Left lung (tissue), 10 donors: ENCODE results near the gene ATP11B. TPM values are rescaled to one million over a fixed set of nuclear protein-coding genes. Genes with fewer than 3 reads are reported as not detected.
A peak's percentile ranks its signal among the peaks of the same experiment; 100 is the strongest.

Experiments
- ATAC-seq: fragments of 200-7000 bp; cut with Tn5 transposase; one replicate; pipeline ENCODE4 v1.9.1; 2020; ENCODE audit warnings: moderate library complexity
- DNase-seq, 4 donors: peaks; one replicate each; pipeline ENCODE4 v3.0.0-alpha.2; 2013 to 2020
- H3K27ac ChIP-seq, 2 donors: fragments of 200-600 bp; sonication (generic) in 1 of 2; one replicate each; pipeline versions ENCODE4 v1.5.0 to v1.8.0; 2020 to 2021
- H3K27me3 ChIP-seq, 2 donors: fragments of 200-600 bp; sonication (generic) in 1 of 2; one replicate each; pipeline versions ENCODE4 v1.5.0 to v1.8.0; 2020 to 2021
- H3K36me3 ChIP-seq, 2 donors: fragments of 200-600 bp; sonication (generic) in 1 of 2; one replicate each; pipeline versions ENCODE4 v1.5.0 to v1.8.0; 2020 to 2021
- H3K4me1 ChIP-seq, 2 donors: fragments of 200-600 bp; one replicate each; pipeline ENCODE4 v1.8.0; 2021
- H3K4me3 ChIP-seq, 2 donors: fragments of 200-600 bp; sonication (generic) in 1 of 2; one replicate each; pipeline versions ENCODE4 v1.5.0 to v1.8.0; 2020 to 2021; ENCODE audit warnings: mild to moderate bottlenecking in 1 of 2
- H3K9me3 ChIP-seq, 2 donors: fragments of 200-600 bp; sonication (generic) in 1 of 2; one replicate each; pipeline versions ENCODE4 v1.5.0 to v1.8.0; 2020 to 2021
- CTCF ChIP-seq, 2 donors: fragments of 200-600 bp; sonication (generic) in 1 of 2; IDR thresholded peaks; one replicate each; pipeline versions ENCODE4 v1.5.0 to v1.8.0; 2021; ENCODE audit warnings: antibody characterized with exemption in 2 of 2
- intact Hi-C, 2 donors: fragments of 100-400 bp; cut with DNase I; formaldehyde crosslinking; loops; one replicate each; pipeline versions ENCODE4 v1.11.2 to v1.14.2; 2022
- polyA plus RNA-seq, 6 donors: library from polyadenylated mRNA; unstranded; fragments of 120-200 nt; gene quantifications; one replicate each; pipeline ENCODE4 v1.2.1, GENCODE V29; 2013; ENCODE audit not compliant: insufficient read length in 6 of 6
- total RNA-seq, 2 donors: library from RNA; stranded (reverse); fragmentation: NEBNext Ultra II Directional; extraction: Animal tissue kit (Norgen Biotek cat#: 25700); gene quantifications; one replicate each; pipeline ENCODE4 v1.2.1, GENCODE V29; 2021
- donor health status: DM: no; HTN: yes; CAD: no.
- donor health status: DM: no; HTN: no; CAD: no.

Gene ATP11B
- total and polyA plus RNA-seq, 8 donors, result 53.9 to 85.0 (median 60.7) TPM

- no peak for TF ChIP-seq CTCF (IDR thresholded peaks at IDR 0.05)
- ATAC-seq (no peak), DNase-seq (no peak)
- Histone ChIP-seq H3K4me3 (no peak overlapping the region), H3K27ac (peak overlapping the region in 1 of 2 donors; percentile 43), H3K4me1 (peaks cover 0 to 34% of the 10 kb centered on the region in 2 donors), H3K36me3 (peaks cover 0 to under 1% of the 10 kb centered on the region in 2 donors), H3K27me3 (no peaks in the 10 kb centered on the region), H3K9me3 (no peaks in the 10 kb centered on the region)
- intact Hi-C loops, result no loop called here
Measured at GRCh38 chr3:182967218-182968204, 174.2 kb downstream of the ATP11B start.

DNA sequence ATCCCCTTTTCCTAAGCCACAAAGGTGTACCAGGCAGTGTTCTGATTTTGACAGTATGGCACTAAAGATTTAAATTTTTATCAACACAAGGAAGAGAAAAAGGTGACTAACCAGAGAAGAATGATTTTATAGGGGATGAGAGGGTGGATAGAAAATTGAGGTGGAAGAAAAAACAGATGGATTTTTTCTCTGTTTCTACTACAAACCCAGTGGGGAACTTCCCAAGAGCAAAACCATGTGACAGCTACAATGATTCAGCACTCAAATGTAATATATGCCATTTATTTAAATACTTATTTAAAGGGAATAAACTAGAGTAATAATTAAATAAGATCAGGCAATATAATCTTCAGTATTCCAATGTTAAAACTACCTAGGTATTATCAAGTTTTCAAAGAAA, 176.0 kb downstream of the ATP11B start:
- intact Hi-C loops, result no loop called here
- TF ChIP-seq CTCF (IDR thresholded peaks at IDR 0.05), result no peak

GRCh38 chr3:182969853-182970252, 176.5 kb downstream of the ATP11B start:
- no peak for ATAC-seq
- TF ChIP-seq CTCF (IDR thresholded peaks at IDR 0.05), result no peak
- intact Hi-C loops, result no loop called here

More for the DNA sequence above, 176.0 kb downstream of the ATP11B start:
- DNase-seq, result no peak
- Histone ChIP-seq H3K36me3 (no peaks in the 10 kb centered on the region), H3K4me1 (peaks cover 0 to 34% of the 10 kb centered on the region in 2 donors), H3K4me3 (no peak overlapping the region), H3K27ac (no peak overlapping the region), H3K27me3 (no peaks in the 10 kb centered on the region), H3K9me3 (no peaks in the 10 kb centered on the region)
- ATAC-seq, result no peak

GRCh38 chr3:182970811-182971418, 177.6 kb downstream of the ATP11B start:
- Histone ChIP-seq H3K36me3 (no peaks in the 10 kb centered on the region), H3K27me3 (no peaks in the 10 kb centered on the region), H3K4me3 (no peak overlapping the region), H3K4me1 (peaks cover 0 to 34% of the 10 kb centered on the region in 2 donors), H3K27ac (no peak overlapping the region), H3K9me3 (no peaks in the 10 kb centered on the region)
- ATAC-seq (no peak), DNase-seq (no peak)
- intact Hi-C loops, result no loop called here
- no peak for TF ChIP-seq CTCF (IDR thresholded peaks at IDR 0.05)

More at GRCh38 chr3:182969853-182970252, 176.5 kb downstream of the ATP11B start:
- Histone ChIP-seq H3K36me3 (no peaks in the 10 kb centered on the region), H3K4me3 (no peak overlapping the region), H3K27ac (no peak overlapping the region), H3K27me3 (no peaks in the 10 kb centered on the region), H3K9me3 (no peaks in the 10 kb centered on the region), H3K4me1 (peaks cover 0 to 34% of the 10 kb centered on the region in 2 donors)
- DNase-seq, result no peak

Other genes starting within 250 kb of the ATP11B start
- 10 to 100 TPM; 39.4 to 47.4 TPM for gene DCUN1D1, start 187.0 kb downstream of the ATP11B start, total RNA-seq
- 10 to 100 TPM; 37.4 to 45.5 (median 40.9) TPM for gene DCUN1D1, start 187.0 kb downstream of the ATP11B start, polyA plus RNA-seq